Amniotic epithelial cell (primary cell): ENCODE measurements around the gene CFAP70.
"Not testable (repeated sequence)": the region's sequence is repeated elsewhere in the genome, so short reads cannot be mapped to it uniquely, and the experiment has no call there.

Source experiments
- DNase-seq: peaks from one replicate; pipeline ENCODE4 v3.0.0-alpha.2; 2010; ENCODE audit warnings: low read depth

CFAP70 gene

DNA sequence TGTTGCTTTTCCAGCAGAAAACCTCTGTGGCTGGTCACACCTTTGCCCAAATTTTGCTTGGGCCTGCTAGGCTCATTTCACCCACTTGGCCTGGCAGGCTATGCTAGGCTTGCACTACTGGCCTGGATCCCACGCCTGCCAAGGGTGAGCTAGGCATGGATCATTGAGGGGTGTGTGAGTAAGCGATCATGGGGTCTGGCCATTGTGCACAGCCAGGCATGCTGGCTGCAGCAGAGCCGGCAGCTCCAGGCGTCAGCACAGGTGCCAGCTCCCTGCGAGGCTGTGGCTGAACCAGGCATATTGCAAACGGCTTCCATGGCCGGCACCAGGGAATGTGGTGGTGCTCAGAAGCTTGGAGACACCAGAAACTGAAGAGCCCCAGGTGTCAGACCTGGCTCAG lies 19.2 kb downstream of the CFAP70 start:
- no peak for DNase-seq

- no peak for DNase-seq
Measured at GRCh38 chr10:73338801-73339368, 19.8 kb downstream of the CFAP70 start.

DNA sequence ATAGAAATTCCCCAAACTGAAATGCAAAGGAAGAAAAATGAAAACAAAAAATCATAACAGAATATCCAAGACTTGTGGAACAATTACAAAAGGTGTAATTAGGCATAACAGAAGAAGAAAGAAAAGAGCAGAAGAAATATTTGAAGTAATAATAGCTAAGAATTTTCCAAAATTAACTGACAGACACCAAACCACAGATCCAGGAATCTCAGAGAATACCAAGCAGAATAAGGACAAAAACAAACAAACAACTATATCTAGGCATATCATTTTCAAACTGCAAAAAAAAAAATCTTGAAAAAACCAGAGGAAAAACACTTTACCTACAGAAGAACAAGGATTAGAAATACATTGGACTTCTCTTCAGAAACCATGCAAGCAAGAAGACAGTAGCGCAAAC lies 25.5 kb downstream of the CFAP70 start:
- DNase-seq: no peak

GRCh38 chr10:73332379-73332778 lies 26.3 kb downstream of the CFAP70 start:
- no peak for DNase-seq

DNA sequence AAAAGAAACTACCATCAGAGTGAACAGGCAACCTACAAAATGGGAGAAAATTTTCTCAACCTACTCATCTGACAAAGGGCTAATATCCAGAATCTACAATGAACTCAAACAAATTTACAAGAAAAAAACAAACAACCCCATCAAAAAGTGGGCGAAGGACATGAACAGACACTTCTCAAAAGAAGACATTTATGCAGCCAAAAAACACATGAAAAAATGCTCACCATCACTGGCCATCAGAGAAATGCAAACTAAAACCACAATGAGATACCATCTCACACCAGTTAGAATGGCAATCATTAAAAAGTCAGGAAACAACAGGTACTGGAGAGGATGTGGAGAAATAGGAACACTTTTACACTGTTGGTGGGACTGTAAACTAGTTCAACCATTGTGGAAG lies 30.1 kb downstream of the CFAP70 start:
- not testable (repeated sequence) for DNase-seq

GRCh38 chr10:73325290-73325689 lies 33.4 kb downstream of the CFAP70 start:
- not testable (repeated sequence) for DNase-seq

- not testable (repeated sequence) for DNase-seq
Measured at GRCh38 chr10:73323582-73323981, 35.1 kb downstream of the CFAP70 start.

DNA sequence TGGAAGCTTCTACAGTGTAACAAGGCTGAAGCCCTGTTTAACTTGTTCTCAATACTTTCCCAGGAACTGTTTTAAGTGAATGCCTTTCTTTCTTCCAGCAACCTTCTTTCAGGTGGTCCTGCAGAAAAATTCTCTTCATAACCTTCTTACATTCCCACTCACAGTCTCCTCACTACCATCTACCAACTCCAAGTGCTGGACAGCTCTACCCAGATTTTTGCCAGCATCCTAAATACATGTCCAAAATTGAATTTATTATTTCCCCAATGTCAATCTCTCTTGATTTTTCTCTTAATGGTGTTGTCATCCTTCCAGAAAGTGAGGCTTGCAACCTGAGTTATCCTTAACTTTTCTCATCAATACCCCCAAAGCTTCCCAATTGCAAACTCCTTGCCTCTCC lies 48.2 kb downstream of the CFAP70 start:
- no peak for DNase-seq

DNA sequence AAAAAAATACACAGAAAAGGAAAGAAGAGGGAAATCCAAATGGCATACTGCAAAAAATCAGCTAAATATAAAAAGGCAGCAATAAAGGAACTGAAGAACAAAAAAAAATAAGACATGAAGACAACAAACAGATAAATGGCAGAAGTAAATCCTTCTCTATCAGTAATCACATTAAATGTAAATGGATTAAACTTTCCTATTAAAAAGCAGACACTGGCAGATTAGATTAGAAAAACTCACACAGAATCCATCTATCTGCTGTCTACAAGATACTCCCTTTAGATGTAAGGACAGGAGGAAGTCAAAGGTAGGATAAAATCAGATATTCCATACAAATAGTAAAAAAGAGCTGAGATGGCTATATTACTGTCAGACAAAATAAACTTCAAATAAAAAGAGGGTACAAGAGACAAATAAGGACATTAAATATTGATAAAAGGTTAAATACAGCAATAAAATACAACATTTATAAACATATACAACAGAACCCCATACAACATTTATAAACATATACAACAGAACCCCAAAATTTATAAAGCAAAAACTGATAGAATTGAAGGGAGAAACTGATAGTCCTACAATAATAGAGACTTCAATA lies 51.4 kb downstream of the CFAP70 start:
- DNase-seq: no peak

DNA sequence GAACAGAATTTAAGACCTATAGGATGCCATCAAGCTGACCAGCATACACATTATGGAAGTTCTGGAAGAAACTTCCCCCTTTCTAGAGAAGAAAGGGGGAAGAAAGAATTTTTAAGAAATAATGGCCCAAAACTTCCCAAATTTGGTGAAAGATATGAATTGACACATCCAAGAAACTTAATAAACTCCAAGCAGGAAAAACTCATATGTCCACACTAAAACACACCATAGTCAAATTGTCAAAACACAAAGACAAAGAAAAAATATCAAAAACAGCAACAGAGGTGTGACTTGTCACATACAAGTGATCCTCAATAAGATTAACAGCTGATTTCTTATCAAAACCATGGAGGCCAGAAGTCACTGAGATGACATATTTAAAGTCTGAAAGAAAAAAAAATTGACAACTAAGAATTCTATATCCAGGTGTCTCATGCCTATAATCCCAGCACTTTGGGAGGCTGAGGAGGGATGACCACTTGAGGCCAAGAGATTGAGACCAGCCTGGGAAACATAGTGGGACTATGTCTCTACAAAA lies 52.4 kb downstream of the CFAP70 start:
- no peak for DNase-seq

DNA sequence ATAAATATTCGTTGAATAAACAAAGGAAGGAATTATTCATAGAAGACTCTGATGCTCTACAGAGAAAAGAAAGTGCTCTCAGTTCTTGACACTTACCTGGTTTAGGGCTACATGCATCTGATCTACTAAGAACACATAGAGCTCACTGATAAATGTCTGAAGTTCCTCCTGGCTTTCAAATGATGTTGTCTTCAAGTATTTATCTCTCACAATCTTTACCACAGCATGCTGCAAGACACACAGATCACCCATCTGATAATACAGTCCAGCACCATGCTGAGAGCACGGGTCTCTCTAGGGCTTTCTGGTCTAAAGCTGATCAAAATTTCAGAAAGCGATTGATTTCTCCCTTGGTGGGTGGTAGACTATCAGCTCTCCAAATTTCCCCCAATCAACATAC lies 61.7 kb downstream of the CFAP70 start:
- no peak for DNase-seq

- no peak for DNase-seq
Measured at GRCh38 chr10:73293461-73293860, 65.2 kb downstream of the CFAP70 start.

DNA sequence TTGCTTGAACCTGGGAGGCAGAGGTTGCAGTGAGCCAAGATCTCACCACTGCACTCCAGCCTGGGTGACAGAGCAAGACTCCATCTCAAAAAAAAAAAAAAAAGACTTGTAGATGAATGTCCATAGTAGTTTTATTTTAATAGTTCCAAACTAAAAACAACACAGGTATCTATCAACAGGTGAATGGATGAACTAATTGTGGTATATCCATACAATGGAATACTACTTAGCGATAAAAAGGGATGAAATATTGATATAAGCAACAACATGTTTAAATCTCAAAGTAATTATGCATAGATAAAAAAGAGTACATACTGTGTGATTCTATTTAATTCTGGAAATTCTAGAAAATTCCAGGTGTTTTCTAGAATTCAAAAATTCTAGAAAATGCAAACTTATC lies 68.7 kb downstream of the CFAP70 start:
- no peak for DNase-seq

GRCh38 chr10:73287441-73287840 lies 71.2 kb downstream of the CFAP70 start:
- DNase-seq: no peak

GRCh38 chr10:73281097-73281496 lies 77.6 kb downstream of the CFAP70 start:
- DNase-seq: no peak

- no peak for DNase-seq
Measured at GRCh38 chr10:73264423-73264822, 94.2 kb downstream of the CFAP70 start.

- DNase-seq: peak; percentile 57
Measured at GRCh38 chr10:73263693-73264347, 94.8 kb downstream of the CFAP70 start.

GRCh38 chr10:73262880-73263555 lies 95.6 kb downstream of the CFAP70 start:
- DNase-seq: no peak

DNA sequence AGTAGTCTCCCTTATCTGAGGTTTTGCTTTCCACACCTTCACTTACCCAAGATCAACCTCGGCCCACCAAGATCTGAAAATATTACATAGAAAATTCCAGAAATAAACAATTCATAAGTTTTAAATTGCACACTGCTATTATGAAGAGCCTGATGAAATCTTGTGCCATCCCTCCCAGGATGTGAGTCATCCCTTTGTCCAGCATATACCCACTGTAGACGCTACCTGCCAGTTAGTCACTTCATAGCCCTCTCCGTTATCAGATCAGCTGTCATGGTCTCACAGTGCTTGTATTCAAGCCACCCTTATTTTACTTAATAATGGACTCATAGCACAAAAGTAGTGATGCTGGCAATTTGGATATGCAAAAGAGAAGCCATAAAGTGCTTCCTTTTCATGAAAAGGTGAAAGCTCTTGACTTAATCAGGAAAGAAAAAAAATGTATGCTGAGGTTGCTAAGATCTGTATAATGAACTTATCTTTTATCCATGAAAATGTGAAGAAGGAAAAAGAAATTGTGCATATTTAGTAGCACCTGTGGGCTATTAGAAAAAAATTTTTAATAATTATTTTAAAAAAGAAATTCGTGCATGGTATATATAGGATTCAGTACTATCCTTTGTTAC lies 96.4 kb downstream of the CFAP70 start:
- DNase-seq: peak; percentile 90

- DNase-seq: no peak
Measured at GRCh38 chr10:73261362-73261995, 97.2 kb downstream of the CFAP70 start.

DNA sequence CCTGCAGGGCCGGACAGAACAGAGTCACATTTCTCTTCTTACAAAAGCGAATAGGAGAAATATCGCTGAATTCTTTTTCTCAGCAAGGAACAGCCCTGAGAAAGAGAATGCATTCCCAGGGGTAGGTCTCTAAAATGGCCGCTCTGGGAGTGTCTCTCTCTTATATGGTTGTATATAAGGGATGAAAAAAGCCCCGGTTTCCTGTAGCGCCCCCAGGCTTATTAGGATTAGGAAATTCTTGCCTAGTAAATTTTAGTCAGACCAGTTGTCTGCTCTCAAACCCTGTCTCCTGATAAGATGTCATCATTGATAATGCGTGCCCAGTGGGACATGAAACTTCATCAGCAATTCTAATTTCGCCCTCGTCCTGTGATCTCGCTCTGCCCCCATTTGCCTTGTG lies 100.1 kb downstream of the CFAP70 start:
- not testable (repeated sequence) for DNase-seq

- DNase-seq: no peak
Measured at GRCh38 chr10:73253225-73253555, 105.5 kb downstream of the CFAP70 start.
